GOT3 (cell line): ENCODE results near the gene CTBP1.

Source experiments
- DNase-seq: peaks from one replicate; lab custom pipeline; 2025; ENCODE audit warnings: mixed read lengths; lab: John Stamatoyannopoulos, UW

CTBP1 gene

GRCh38 chr4:1222938-1223690, 25.8 kb downstream of the CTBP1 start:
- DNase-seq: no peak

- DNase-seq: no peak
Measured at GRCh38 chr4:1222036-1222789, 26.7 kb downstream of the CTBP1 start.

GRCh38 chr4:1221155-1221870, 27.6 kb downstream of the CTBP1 start:
- DNase-seq: no peak

GRCh38 chr4:1220566-1220965, 28.4 kb downstream of the CTBP1 start:
- no peak for DNase-seq

- DNase-seq: no peak
Measured at GRCh38 chr4:1219566-1219950, 29.4 kb downstream of the CTBP1 start.

GRCh38 chr4:1218634-1219565, 30.0 kb downstream of the CTBP1 start:
- no peak for DNase-seq

- DNase-seq: no peak
Measured at GRCh38 chr4:1217366-1217765, 31.6 kb downstream of the CTBP1 start.

GRCh38 chr4:1216869-1217294, 32.0 kb downstream of the CTBP1 start:
- no peak for DNase-seq

GRCh38 chr4:1216076-1216614, 32.8 kb downstream of the CTBP1 start:
- no peak for DNase-seq

- DNase-seq: no peak
Measured at GRCh38 chr4:1215141-1216075, 33.5 kb downstream of the CTBP1 start.

- no peak for DNase-seq
Measured at GRCh38 chr4:1214101-1215095, 34.5 kb downstream of the CTBP1 start.

- no peak for DNase-seq
Measured at GRCh38 chr4:1213336-1213995, 35.5 kb downstream of the CTBP1 start.

- DNase-seq: no peak
Measured at GRCh38 chr4:1212546-1213335, 36.2 kb downstream of the CTBP1 start.

GRCh38 chr4:1211891-1212545, 36.9 kb downstream of the CTBP1 start:
- DNase-seq: no peak

GRCh38 chr4:1211371-1211770, 37.6 kb downstream of the CTBP1 start:
- DNase-seq: no peak

GRCh38 chr4:1210971-1211370, 38.0 kb downstream of the CTBP1 start:
- no peak for DNase-seq

- DNase-seq: no peak
Measured at GRCh38 chr4:1210241-1210841, 38.6 kb downstream of the CTBP1 start.
